Spleen (tissue), 11 donors: ENCODE measurements around the gene TESK1. TPM values are rescaled to one million over a fixed set of nuclear protein-coding genes. Genes with fewer than 3 reads are reported as not detected.
"Not testable (repeated sequence)": the region's sequence is repeated elsewhere in the genome, so short reads cannot be mapped to it uniquely, and the experiment has no call there.

Experiments used
- DNase-seq: peaks from one replicate; pipeline ENCODE4 v3.0.0-alpha.2; 2020
- H3K27ac ChIP-seq, 8 donors: fragments of 200-600 bp; sonication (generic) in 7 of 8; 1 replicate in 4 of 8; 2 replicates in 4 of 8; pipeline versions ENCODE4 v1.5.0 to v1.8.0; 2016 to 2021; ENCODE audit warnings: inconsistent platforms in 4 of 8, mild to moderate bottlenecking in 4 of 8, moderate library complexity in 1 of 8
- H3K27me3 ChIP-seq, 7 donors: fragments of 200-600 bp; sonication (generic) in 6 of 7; replicated peaks in 1 of 7; 1 replicate in 4 of 7; 2 replicates in 3 of 7; pipeline versions ENCODE4 v1.5.0 to v1.8.0; 2016 to 2021; ENCODE audit warnings: inconsistent platforms in 3 of 7, mild to moderate bottlenecking in 1 of 7
- H3K36me3 ChIP-seq, 6 donors: fragments of 200-600 bp; sonication (generic) in 5 of 6; 1 replicate in 4 of 6; 2 replicates in 2 of 6; pipeline versions ENCODE4 v1.5.0 to v1.8.0; 2016 to 2021; ENCODE audit warnings: inconsistent platforms in 2 of 6
- H3K4me1 ChIP-seq, 6 donors: fragments of 200-600 bp; sonication (generic) in 5 of 6; 1 replicate in 3 of 6; 2 replicates in 3 of 6; pipeline versions ENCODE4 v1.5.0 to v1.8.0; 2016 to 2021; ENCODE audit warnings: inconsistent platforms in 3 of 6
- H3K4me3 ChIP-seq, 8 donors: fragments of 200-600 bp; sonication (generic) in 7 of 8; 1 replicate in 4 of 8; 2 replicates in 4 of 8; pipeline versions ENCODE4 v1.5.0 to v1.8.0; 2016 to 2021; ENCODE audit warnings: inconsistent platforms in 4 of 8, mild to moderate bottlenecking in 4 of 8, moderate library complexity in 2 of 8
- H3K9me3 ChIP-seq, 8 donors: fragments of 200-600 bp; sonication (generic) in 7 of 8; 1 replicate in 4 of 8; 2 replicates in 4 of 8; pipeline versions ENCODE4 v1.5.0 to v1.8.0; 2016 to 2021; ENCODE audit warnings: inconsistent platforms in 4 of 8
- CTCF ChIP-seq, 11 experiments: fragments of 200-600 bp in 7 of 11; fragments of 450-650 bp in 4 of 11; sonication (generic) in 4 of 11; IDR thresholded peaks in 8 of 11; conservative IDR thresholded peaks in 3 of 11; 1 replicate in 7 of 11; 2 replicates in 4 of 11; pipeline versions ENCODE4 v1.4.0 to v1.8.0; 2016 to 2021; ENCODE audit warnings: antibody characterized with exemption in 11 of 11, inconsistent platforms in 4 of 11, mild to moderate bottlenecking in 1 of 11
- POLR2A ChIP-seq, 3 donors: fragments of 450-650 bp; IDR thresholded peaks; one replicate each; pipeline ENCODE4 v1.5.1; 2017; ENCODE audit warnings: antibody characterized with exemption in 3 of 3, mild to moderate bottlenecking in 1 of 3
- POLR2AphosphoS5 ChIP-seq, 3 donors: sonication (generic); formaldehyde crosslinking; IDR thresholded peaks; one replicate each; pipeline ENCODE4 v1.5.1; 2017; ENCODE audit warnings: antibody characterized with exemption in 3 of 3
- WGBS, 5 donors: extraction: QIAGEN DNeasy Blood & Tissue Kit in 3 of 5; methylation state at CpG; one replicate each; pipeline versions ENCODE4 v1.1.5 to v1.1.7; 2013 to 2018; 5-methylcytosine and 5-hydroxymethylcytosine counted together
- intact Hi-C: fragments of 100-400 bp; cut with DNase I; formaldehyde crosslinking; loops from one replicate; pipeline ENCODE4 v1.15.0; 2023; ENCODE audit warnings: low total_unique reads
- polyA plus RNA-seq, 3 donors: library from polyadenylated mRNA; stranded (reverse); fragments of 200-250 nt; gene quantifications; one replicate each; pipeline ENCODE4 v1.2.1, GENCODE V29; 2013
- total RNA-seq, 7 donors: library from RNA; depleted of rRNA in 3 of 7; stranded (reverse); fragments of >200 nt in 3 of 7; fragmentation: NEBNext Ultra II Directional in 4 of 7; extraction: Animal tissue kit (Norgen Biotek cat#: 25700) in 4 of 7; gene quantifications; one replicate each; pipeline versions ENCODE4 v1.1.0 to v1.2.1, GENCODE V29; 2016 to 2021
- donor health status: healthy with polysubstance abuse.
- donor health status: DM: no; HTN: no; CAD: no; lungs with moderate emphysema.
- donor health status: DM: no; HTN: no; CAD: no.
- donor health status: Bipolar disorder and iron deficiency.
- donor health status: healthy.
- donor health status: DM: no; HTN: no; CAD: no.
- donor health status: DM: yes; HTN: yes; CAD: no.

The TESK1 gene
- total and polyA plus RNA-seq, 10 donors: 15.6 to 47.1 (median 31.6) TPM

- intact Hi-C loops: no loop called here
- H3K4me1 ChIP-seq: peaks cover 0 to 11% (median 3%) of the 10 kb centered on the region in 6 donors
- no peak overlapping the region for H3K27ac ChIP-seq
- H3K27me3 ChIP-seq: no peaks in the 10 kb centered on the region
- TF ChIP-seq POLR2A (IDR thresholded peaks at IDR 0.05) (no peak), CTCF (IDR thresholded peaks at IDR 0.05 in 8 of 11, conservative IDR thresholded peaks at IDR 0.05 in 3 of 11) (no peak), POLR2AphosphoS5 (IDR thresholded peaks at IDR 0.05) (no peak)
- peaks cover 8 to 37% (median 31%) of the 10 kb centered on the region in 8 donors for H3K9me3 ChIP-seq
- H3K4me3 ChIP-seq: no peak overlapping the region
- no peaks in the 10 kb centered on the region for H3K36me3 ChIP-seq
- no peak for DNase-seq
- 89 to 97% (median 92%) methylated on average over 4 of the region's 4 CpGs for WGBS, 5 donors
Observed at GRCh38 chr9:35594471-35594870, 10.6 kb upstream of the TESK1 start.

- H3K36me3 ChIP-seq, DNase-seq, H3K4me3 ChIP-seq, intact Hi-C loops, H3K27me3 ChIP-seq, H3K27ac ChIP-seq: not testable (repeated sequence)
- Histone ChIP-seq H3K9me3 (peaks cover 8 to 31% (median 29%) of the 10 kb centered on the region in 8 donors), H3K4me1 (peaks cover 0 to 15% (median 3%) of the 10 kb centered on the region in 6 donors)
- 86 to 94% (median 86%) methylated on average over 2 of the region's 2 CpGs for WGBS, 5 donors
Observed at GRCh38 chr9:35596907-35597306, 8.2 kb upstream of the TESK1 start.

- H3K27me3 ChIP-seq: no peaks in the 10 kb centered on the region
- no peak for TF ChIP-seq CTCF (IDR thresholded peaks at IDR 0.05 in 8 of 11, conservative IDR thresholded peaks at IDR 0.05 in 3 of 11)
- no peak for TF ChIP-seq POLR2A (IDR thresholded peaks at IDR 0.05)
- no peak for TF ChIP-seq POLR2AphosphoS5 (IDR thresholded peaks at IDR 0.05)
- H3K27ac ChIP-seq: no peak overlapping the region
- H3K9me3 ChIP-seq: peaks cover 1 to 10% (median 8%) of the 10 kb centered on the region in 8 donors
- intact Hi-C loops: no loop called here
- H3K36me3 ChIP-seq: no peaks in the 10 kb centered on the region
- WGBS, 5 donors: 73 to 93% (median 86%) methylated on average over 2 to 11 of the region's 11 CpGs
- DNase-seq: no peak
- peaks cover 0 to 28% (median 15%) of the 10 kb centered on the region in 6 donors for H3K4me1 ChIP-seq
- no peak overlapping the region for H3K4me3 ChIP-seq
Observed at GRCh38 chr9:35598866-35599590, 6.0 kb upstream of the TESK1 start.

- H3K27ac ChIP-seq: no peak overlapping the region
- 64 to 86% (median 77%) methylated on average over 12 to 14 of the region's 14 CpGs for WGBS, 5 donors
- intact Hi-C loops: loop anchor here (10.0 kb wide), 2 partner anchors 65 to 135 kb away; partner anchors contain the start of genes ARHGEF39, CREB3 and TLN1
Observed at GRCh38 chr9:35599763-35600604, 5.1 kb upstream of the TESK1 start.

More at GRCh38 chr9:35599763-35600604, 5.1 kb upstream of the TESK1 start:
- DNase-seq: no peak
- Histone ChIP-seq H3K9me3 (peaks cover 0 to under 1% (median 0%) of the 10 kb centered on the region in 8 donors), H3K27me3 (no peaks in the 10 kb centered on the region), H3K4me1 (peaks cover 0 to 33% (median 22%) of the 10 kb centered on the region in 6 donors), H3K4me3 (no peak overlapping the region), H3K36me3 (no peaks in the 10 kb centered on the region)
- no peak for TF ChIP-seq POLR2AphosphoS5 (IDR thresholded peaks at IDR 0.05)
- TF ChIP-seq POLR2A (IDR thresholded peaks at IDR 0.05): no peak
- TF ChIP-seq CTCF (IDR thresholded peaks at IDR 0.05 in 8 of 11, conservative IDR thresholded peaks at IDR 0.05 in 3 of 11): no peak
